ENCODE measurements around the gene ABCC6. TPM values are rescaled to one million over a fixed set of nuclear protein-coding genes. Genes with fewer than 3 reads are reported as not detected.

Gene ABCC6
- total RNA-seq, 1 experiment from 2014 or later, result 2.7 TPM

GRCh38 chr16:16143931-16144330 is 79.4 kb downstream of the ABCC6 start:
- DNase-seq (ENCODE audit: low read depth, low spot score) (no peak), ATAC-seq (peak; percentile 36; the same call in 1 of the 2 replicates)
- Histone ChIP-seq H3K27me3 (ENCODE audit: insufficient read depth, low read length) (no peaks in the 10 kb centered on the region), H3K4me3 (replicated peaks in 1 of 2; ENCODE audit: low read depth in 1 of 2, low read length in 2 of 2) (no peak overlapping the region), H3K9me2 (ENCODE audit: insufficient read depth) (no peaks in the 10 kb centered on the region), H2AFZ (ENCODE audit: low read depth, low read length, poor library complexity, severe bottlenecking) (no peak overlapping the region), H3K9ac (ENCODE audit: low read length) (no peak overlapping the region), H3K27ac (ENCODE audit: low read depth, low read length) (no peak overlapping the region), H4K20me1 (ENCODE audit: insufficient read depth) (no peaks in the 10 kb centered on the region), H3K9me3 (ENCODE audit: control insufficient read depth in 1 of 2, insufficient read depth in 1 of 2, low read depth in 1 of 2, low read length in 2 of 2) (no peaks in the 10 kb centered on the region), H3K79me2 (ENCODE audit: insufficient read depth, low read length) (no peaks in the 10 kb centered on the region; the same call in 1 of the 2 replicates), H3K36me3 (ENCODE audit: control insufficient read depth in 1 of 2, insufficient read depth in 2 of 2, low read length in 2 of 2) (peaks cover 18 to 32% of the 10 kb centered on the region in 2 experiments), H3K4me1 (ENCODE audit: control insufficient read depth in 1 of 2, insufficient read depth in 2 of 2, low read length in 2 of 2) (peaks cover 0 to 8% of the 10 kb centered on the region in 2 experiments; a peak in 1 of 4 replicates), H3K4me2 (ENCODE audit: low read length) (no peak overlapping the region)
- RAD21 ChIA-PET (ENCODE audit: low non-redundant PET in 1 of 2, low total read pairs in 2 of 2, uncharacterized antibody in 2 of 2, unreplicated experiment in 2 of 2), result interaction anchor here (0.6 kb wide), 2 partner anchors 177 to 388 kb away, joined by 4 to 5 read pairs; no protein-coding TSS in a partner anchor
- intact Hi-C loops (cut with micrococcal nuclease), result no loop called here
- POLR2A ChIA-PET, result interaction anchor here (0.6 kb wide), 1 partner anchor 10 kb away, joined by 4 read pairs; no protein-coding TSS in a partner anchor
- CTCF ChIA-PET, result interaction anchor here (0.6 to 1.3 kb wide), 2 partner anchors 13 to 120 kb away, joined by 3 to 4 read pairs; no protein-coding TSS in a partner anchor
- TF ChIP-seq MAX (IDR thresholded peaks at IDR 0.05) (no peak), POLR2AphosphoS5 (IDR thresholded peaks at IDR 0.05; ENCODE audit: low read depth, low read length) (no peak), YY1 (IDR thresholded peaks at IDR 0.05; ENCODE audit: extremely low read depth, insufficient replicate concordance, low read depth, low read length) (no peak), CBX3 (IDR thresholded peaks at IDR 0.05; ENCODE audit: low read depth) (no peak)
- BruUV-seq (replicated peaks), result no TSS peak

- no peaks in the 10 kb centered on the region for H3K27me3 ChIP-seq (ENCODE audit: insufficient read depth, low read length)
- H3K9me3 ChIP-seq (ENCODE audit: control insufficient read depth in 1 of 2, insufficient read depth in 1 of 2, low read depth in 1 of 2, low read length in 2 of 2), result no peaks in the 10 kb centered on the region
- H3K36me3 ChIP-seq (ENCODE audit: control insufficient read depth in 1 of 2, insufficient read depth in 2 of 2, low read length in 2 of 2), result peaks cover 20 to 39% of the 10 kb centered on the region in 2 experiments
- H2AFZ ChIP-seq (ENCODE audit: low read depth, low read length, poor library complexity, severe bottlenecking), result no peak overlapping the region
- H3K27ac ChIP-seq (ENCODE audit: low read depth, low read length), result no peak overlapping the region
- peak; percentile 73 for ATAC-seq
- intact Hi-C loops (cut with micrococcal nuclease), result no loop called here
- H3K4me2 ChIP-seq (ENCODE audit: low read length), result no peak overlapping the region
- ChIA-PET CTCF (interaction anchor here (0.6 to 1.3 kb wide), 2 partner anchors 14 to 119 kb away, joined by 3 to 4 read pairs; no protein-coding TSS in a partner anchor), RAD21 (ENCODE audit: low non-redundant PET in 1 of 2, low total read pairs in 2 of 2, uncharacterized antibody in 2 of 2, unreplicated experiment in 2 of 2) (interaction anchor here (0.6 kb wide), 2 partner anchors 177 to 387 kb away, joined by 4 to 5 read pairs; no protein-coding TSS in a partner anchor), POLR2A (interaction anchor here (0.6 kb wide), 1 partner anchor 9 kb away, joined by 4 read pairs; no protein-coding TSS in a partner anchor)
- H3K4me1 ChIP-seq (ENCODE audit: control insufficient read depth in 1 of 2, insufficient read depth in 2 of 2, low read length in 2 of 2), result peaks cover 0 to 8% of the 10 kb centered on the region in 2 experiments; a peak in 1 of 4 replicates
- no peak overlapping the region for H3K4me3 ChIP-seq (replicated peaks in 1 of 2; ENCODE audit: low read depth in 1 of 2, low read length in 2 of 2)
- TF ChIP-seq TCF7L2 (IDR thresholded peaks at IDR 0.05; ENCODE audit: borderline replicate concordance, extremely low read depth, insufficient read depth, insufficient read length) (no peak), CTCF (IDR thresholded peaks at IDR 0.05 in 2 of 3, conservative IDR thresholded peaks at IDR 0.05 in 1 of 3; ENCODE audit: borderline replicate concordance in 1 of 3, insufficient read depth in 1 of 3, low read depth in 2 of 3, low read length in 2 of 3) (peak; percentile 15 to 71 (median 59); a peak in 5 of 6 replicates), RAD21 (IDR thresholded peaks at IDR 0.05; ENCODE audit: low read depth) (peak; percentile 12; the same call in 1 of the 2 replicates), EGR1 (IDR thresholded peaks at IDR 0.05; ENCODE audit: low read depth) (no peak)
- no peaks in the 10 kb centered on the region for H3K9me2 ChIP-seq (ENCODE audit: insufficient read depth)
- no TSS peak for BruUV-seq (replicated peaks)
- no peaks in the 10 kb centered on the region for H4K20me1 ChIP-seq (ENCODE audit: insufficient read depth)
- no peaks in the 10 kb centered on the region; the same call in 1 of the 2 replicates for H3K79me2 ChIP-seq (ENCODE audit: insufficient read depth, low read length)
- H3K9ac ChIP-seq (ENCODE audit: low read length), result no peak overlapping the region
- DNase-seq (ENCODE audit: low read depth, low spot score), result no peak
These were observed 80.1 kb downstream of the ABCC6 start for GRCh38 chr16:16143038-16143763.

Data from HCT116 (cell line).